OCI-LY1 (cell line): Measurements from ENCODE around the gene DMAP1.

Experiments used
- CTCF ChIP-seq: fragments of 200-600 bp; sonication (generic), shearing (Covaris generic); IDR thresholded peaks from 2 replicates; pipeline ENCODE4 v1.5.1; 2017; ENCODE audit warnings: mild to moderate bottlenecking, antibody characterized with exemption, low read length, moderate library complexity, mixed read lengths
- EZH2 ChIP-seq: fragments of 200-600 bp; sonication (generic), shearing (Covaris generic); IDR thresholded peaks from 2 replicates; pipeline ENCODE4 v1.8.0; 2017; ENCODE audit warnings: borderline replicate concordance, mixed run types, mild to moderate bottlenecking, antibody characterized with exemption, low read length, moderate library complexity, mixed read lengths

GRCh38 chr1:44212355-44213221, 683 bp upstream of the DMAP1 start:
- TF ChIP-seq CTCF (no peak), EZH2 (no peak)
